Transverse colon (tissue), 4 donors: ENCODE data around the gene WASHC3. TPM values are rescaled to one million over a fixed set of nuclear protein-coding genes. Genes with fewer than 3 reads are reported as not detected.

Experiments used
- DNase-seq: peaks from one replicate; pipeline ENCODE4 v3.0.0-alpha.2; 2019
- H3K27ac ChIP-seq, 4 donors: fragments of 200-600 bp; sonication (generic); 2 replicates each; pipeline ENCODE4 v1.5.1; 2016 to 2018; ENCODE audit warnings: inconsistent platforms in 4 of 4
- H3K27me3 ChIP-seq: fragments of 200-600 bp; sonication (generic); 2 replicates; pipeline ENCODE4 v1.5.1; 2017; ENCODE audit warnings: inconsistent platforms
- H3K36me3 ChIP-seq, 4 donors: fragments of 200-600 bp; sonication (generic); 2 replicates each; pipeline ENCODE4 v1.5.1; 2017 to 2019; ENCODE audit warnings: inconsistent platforms in 4 of 4
- H3K4me1 ChIP-seq, 4 donors: fragments of 200-600 bp; sonication (generic); 2 replicates each; pipeline ENCODE4 v1.5.1; 2017 to 2020; ENCODE audit warnings: inconsistent platforms in 4 of 4
- H3K4me3 ChIP-seq, 4 donors: fragments of 200-600 bp; sonication (generic); 1 replicate in 1 of 4; 2 replicates in 3 of 4; pipeline versions ENCODE4 v1.5.1 to v1.6.1; 2017 to 2019; ENCODE audit warnings: inconsistent platforms in 4 of 4
- H3K9me3 ChIP-seq, 2 donors: fragments of 200-600 bp; sonication (generic); 2 replicates each; pipeline ENCODE4 v1.5.1; 2017 to 2019; ENCODE audit warnings: inconsistent platforms in 2 of 2
- CTCF ChIP-seq, 5 experiments: fragments of 200-600 bp in 3 of 5; fragments of 450-650 bp in 2 of 5; sonication (generic) in 3 of 5; IDR thresholded peaks; 1 replicate in 2 of 5; 2 replicates in 3 of 5; pipeline ENCODE4 v1.5.1; 2016 to 2017; ENCODE audit warnings: antibody characterized with exemption in 5 of 5, inconsistent platforms in 3 of 5, mild to moderate bottlenecking in 2 of 5, moderate library complexity in 1 of 5
- EP300 ChIP-seq: sonication (generic); formaldehyde crosslinking; IDR thresholded peaks from one replicate; pipeline ENCODE4 v1.6.1; 2017; ENCODE audit warnings: antibody characterized with exemption, low read depth
- POLR2A ChIP-seq: fragments of 450-650 bp; IDR thresholded peaks from one replicate; pipeline ENCODE4 v1.6.1; 2016; ENCODE audit warnings: antibody characterized with exemption, mild to moderate bottlenecking, moderate library complexity
- POLR2AphosphoS5 ChIP-seq, 3 donors: sonication (generic); formaldehyde crosslinking; IDR thresholded peaks; one replicate each; pipeline ENCODE4 v1.6.1; 2016; ENCODE audit warnings: antibody characterized with exemption in 3 of 3
- WGBS, 2 donors: methylation state at CpG; one replicate each; pipeline ENCODE4 v1.1.5; 2018; ENCODE audit warnings: low coverage in 1 of 2; 5-methylcytosine and 5-hydroxymethylcytosine counted together
- in situ Hi-C, 4 donors: fragments of 200-750 bp; cut with MboI; loops; one replicate each; pipeline versions ENCODE4 v1.15.0 to v1.15.1; 2017; ENCODE audit warnings: low sequenced_read_pairs in 3 of 4, low pct_ligation_motif_present in 1 of 4, low pct_unique_long_range_greater_than_20kb in 1 of 4
- intact Hi-C: fragments of 100-400 bp; cut with DNase I; formaldehyde crosslinking; loops from one replicate; pipeline ENCODE4 v1.15.1; 2023; ENCODE audit warnings: low total_unique reads
- total RNA-seq, 4 donors: library from RNA; depleted of rRNA; stranded (reverse); fragments of >200 nt; gene quantifications; one replicate each; pipeline ENCODE4 v1.1.0, GENCODE V29; 2016

WASHC3 gene
- total RNA-seq, 4 donors from 2014 or later, result 18.7 to 78.6 (median 52.3) TPM

DNA sequence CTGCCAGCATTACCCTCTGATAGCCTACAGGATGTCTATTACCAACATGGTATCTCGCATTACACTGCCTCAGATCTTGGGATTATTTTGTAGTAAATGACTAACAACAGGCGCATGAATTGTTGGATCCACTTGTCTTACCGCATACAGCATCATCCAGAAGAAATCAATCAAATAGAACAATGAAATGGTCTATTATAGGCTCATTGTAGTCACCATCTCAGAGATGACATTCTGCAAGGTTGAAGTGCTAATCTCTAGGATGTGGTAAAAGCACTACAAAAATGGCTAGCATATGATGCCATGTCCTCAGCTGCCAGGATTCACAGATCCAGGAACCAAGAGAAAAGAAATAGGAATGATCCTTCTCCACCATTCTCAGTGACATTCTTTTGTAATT is 52.0 kb downstream of the WASHC3 start:
- Histone ChIP-seq H3K36me3 (no peaks in the 10 kb centered on the region), H3K4me1 (no peaks in the 10 kb centered on the region), H3K4me3 (no peak overlapping the region), H3K27me3 (no peaks in the 10 kb centered on the region), H3K27ac (no peak overlapping the region), H3K9me3 (no peaks in the 10 kb centered on the region)
- intact Hi-C loops, result no loop called here
- no peak for TF ChIP-seq CTCF (IDR thresholded peaks at IDR 0.05)
- no peak for TF ChIP-seq POLR2A
- no peak for TF ChIP-seq EP300
- no peak for TF ChIP-seq POLR2AphosphoS5 (IDR thresholded peaks at IDR 0.05)
- 94 to 97% methylated on average over 2 to 3 of the region's 3 CpGs for WGBS, 2 donors
- in situ Hi-C loops, result no loop called here
- DNase-seq, result no peak

- Histone ChIP-seq H3K27ac (no peak overlapping the region), H3K36me3 (no peaks in the 10 kb centered on the region), H3K4me3 (no peak overlapping the region), H3K4me1 (no peaks in the 10 kb centered on the region), H3K9me3 (no peaks in the 10 kb centered on the region), H3K27me3 (no peaks in the 10 kb centered on the region)
- DNase-seq, result no peak
- TF ChIP-seq EP300, result no peak
- no peak for TF ChIP-seq POLR2AphosphoS5 (IDR thresholded peaks at IDR 0.05)
- no peak for TF ChIP-seq CTCF (IDR thresholded peaks at IDR 0.05)
- no peak for TF ChIP-seq POLR2A
- intact Hi-C loops, result no loop called here
- 87 to 100% methylated on average over 1 of the region's 1 CpG for whole genome bisulfite sequencing, 2 donors
- in situ Hi-C loops, result no loop called here
These were observed 53.1 kb downstream of the WASHC3 start for GRCh38 chr12:102008615-102009126.

DNA sequence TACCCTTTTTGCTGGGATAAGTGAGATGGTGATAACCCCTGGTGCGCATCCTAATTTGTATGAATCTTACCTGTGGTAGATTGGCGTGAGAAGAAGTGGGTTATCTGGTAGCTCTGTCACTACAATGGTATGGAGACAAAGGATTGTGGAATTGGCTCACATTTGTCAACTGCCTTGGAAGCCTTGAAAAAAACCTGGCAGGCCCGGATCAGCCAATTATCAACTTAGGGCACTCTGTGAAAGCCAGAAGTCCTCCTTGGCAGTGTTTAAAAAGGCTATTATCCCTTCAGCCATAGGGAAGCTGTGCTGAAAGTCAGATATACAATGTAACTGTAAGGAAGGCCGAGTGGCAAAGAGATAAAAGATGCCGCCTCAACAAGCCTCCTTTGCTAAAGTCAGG is 56.5 kb downstream of the WASHC3 start:
- 86 to 90% methylated on average over 3 to 5 of the region's 5 CpGs for WGBS, 2 donors
- no peak for DNase-seq
- intact Hi-C loops (no loop called here), in situ Hi-C loops (no loop called here)
- Histone ChIP-seq H3K36me3 (no peaks in the 10 kb centered on the region), H3K4me3 (no peak overlapping the region), H3K9me3 (no peaks in the 10 kb centered on the region), H3K4me1 (no peaks in the 10 kb centered on the region), H3K27ac (no peak overlapping the region), H3K27me3 (no peaks in the 10 kb centered on the region)
- TF ChIP-seq POLR2AphosphoS5 (IDR thresholded peaks at IDR 0.05) (no peak), CTCF (IDR thresholded peaks at IDR 0.05) (no peak), EP300 (no peak), POLR2A (no peak)

DNA sequence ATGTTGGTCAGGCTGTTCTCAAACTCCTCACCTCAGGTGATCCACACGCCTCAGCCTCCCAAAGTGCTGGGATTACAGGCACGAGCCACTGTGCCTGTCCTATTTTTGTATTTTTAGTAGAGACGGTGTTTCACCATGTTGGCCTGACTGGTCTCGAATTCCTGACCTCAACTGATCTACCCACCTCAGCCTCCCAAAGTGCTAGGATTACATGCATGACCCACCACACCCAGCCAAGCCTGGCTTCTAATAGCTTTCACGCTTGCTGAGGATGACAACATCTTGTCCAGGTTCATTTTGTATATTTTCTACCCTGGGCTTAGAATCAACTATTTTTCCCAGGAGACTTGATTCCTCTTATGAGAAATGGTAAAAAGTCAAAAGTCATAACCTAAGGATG is 64.7 kb downstream of the WASHC3 start:
- 84 to 91% methylated on average over 3 to 5 of the region's 5 CpGs for WGBS, 2 donors
- H3K9me3 ChIP-seq, result no peaks in the 10 kb centered on the region
- H3K36me3 ChIP-seq, result no peaks in the 10 kb centered on the region
- H3K27ac ChIP-seq, result no peak overlapping the region
- no peaks in the 10 kb centered on the region for H3K4me1 ChIP-seq
- in situ Hi-C loops, result no loop called here
- TF ChIP-seq POLR2AphosphoS5 (IDR thresholded peaks at IDR 0.05) (no peak), EP300 (no peak), POLR2A (no peak), CTCF (IDR thresholded peaks at IDR 0.05) (no peak)
- DNase-seq, result no peak
- intact Hi-C loops, result no loop called here
- no peaks in the 10 kb centered on the region for H3K27me3 ChIP-seq
- no peak overlapping the region for H3K4me3 ChIP-seq
